Loucy (cell line): ENCODE measurements around the gene DLGAP1.

Experiments used
- CTCF ChIP-seq: fragments of 200-600 bp; sonication (generic); conservative IDR thresholded peaks from 2 replicates; pipeline ENCODE4 v1.5.1; 2014; ENCODE audit warnings: mild to moderate bottlenecking, antibody characterized with exemption, low read length
- EZH2phosphoT487 ChIP-seq: fragments of 200-600 bp; IDR thresholded peaks from 2 replicates; pipeline ENCODE4 v1.6.1; 2018; ENCODE audit warnings: antibody characterized with exemption, mild to moderate bottlenecking, moderate library complexity, borderline replicate concordance

- TF ChIP-seq CTCF = no peak
- no peak for TF ChIP-seq EZH2phosphoT487
Measured at GRCh38 chr18:4285525-4285924, 169.6 kb downstream of the DLGAP1 start.
